Loucy (cell line): ENCODE measurements around the gene SF3B4.

Source experiments
- H2AFZ ChIP-seq: fragments of 200-600 bp; sonication (generic); 2 replicates; pipeline ENCODE4 v1.6.0; 2016; ENCODE audit warnings: antibody characterized with exemption, mild to moderate bottlenecking, low read length, moderate library complexity
- H3F3A ChIP-seq: fragments of 200-600 bp; 2 replicates; pipeline ENCODE4 v1.6.0; 2016; ENCODE audit warnings: antibody characterized with exemption, low read depth, mild to moderate bottlenecking
- H3K27me3 ChIP-seq: fragments of 200-600 bp; sonication (generic); 2 replicates; pipeline ENCODE4 v1.6.1; 2014; ENCODE audit warnings: low read length, mild to moderate bottlenecking; ENCODE audit not compliant: insufficient read depth, poor library complexity, severe bottlenecking
- H3K36me3 ChIP-seq: fragments of 200-600 bp; sonication (generic); 2 replicates; pipeline ENCODE4 v1.6.1; 2016; ENCODE audit warnings: low read length; ENCODE audit not compliant: insufficient read depth
- H3K4me1 ChIP-seq: fragments of 200-600 bp; sonication (generic); 2 replicates; pipeline ENCODE4 v1.5.1; 2014; ENCODE audit warnings: low read length, mild to moderate bottlenecking; ENCODE audit not compliant: insufficient read depth, poor library complexity, severe bottlenecking
- H3K4me2 ChIP-seq: fragments of 200-600 bp; sonication (generic); 2 replicates; pipeline ENCODE4 v1.6.0; 2014; ENCODE audit warnings: antibody characterized with exemption, low read length, low read depth, mild to moderate bottlenecking; ENCODE audit not compliant: poor library complexity, severe bottlenecking
- H3K4me3 ChIP-seq: fragments of 200-600 bp; sonication (generic); 2 replicates; pipeline ENCODE4 v1.5.1; 2014; ENCODE audit warnings: low read length, mild to moderate bottlenecking, mixed read lengths; ENCODE audit not compliant: poor library complexity, severe bottlenecking
- H3K79me2 ChIP-seq: fragments of 200-600 bp; sonication (generic); 2 replicates; pipeline ENCODE4 v1.6.1; 2014; ENCODE audit warnings: low read length; ENCODE audit not compliant: insufficient read depth
- H3K9ac ChIP-seq: fragments of 200-600 bp; sonication (generic); 2 replicates; pipeline ENCODE4 v1.6.0; 2014; ENCODE audit warnings: mild to moderate bottlenecking, low read depth, low read length, moderate library complexity; ENCODE audit not compliant: poor library complexity, severe bottlenecking
- H3K9me2 ChIP-seq: fragments of 200-600 bp; sonication (generic); replicated peaks from 2 replicates; pipeline ENCODE4 v1.6.1; 2016; ENCODE audit warnings: low read depth, low read length, mixed read lengths
- H3K9me3 ChIP-seq: fragments of 200-600 bp; sonication (generic); 2 replicates; pipeline ENCODE4 v1.6.1; 2014; ENCODE audit warnings: mild to moderate bottlenecking, antibody characterized with exemption, low read length, low read depth; ENCODE audit not compliant: insufficient read depth
- H4K20me1 ChIP-seq: fragments of 200-600 bp; sonication (generic); 2 replicates; pipeline ENCODE4 v1.6.0; 2014; ENCODE audit warnings: antibody characterized with exemption, low read length, mild to moderate bottlenecking; ENCODE audit not compliant: insufficient read depth, poor library complexity, severe bottlenecking
- CTCF ChIP-seq: fragments of 200-600 bp; sonication (generic); conservative IDR thresholded peaks from 2 replicates; pipeline ENCODE4 v1.5.1; 2014; ENCODE audit warnings: mild to moderate bottlenecking, antibody characterized with exemption, low read length
- EZH2phosphoT487 ChIP-seq: fragments of 200-600 bp; IDR thresholded peaks from 2 replicates; pipeline ENCODE4 v1.6.1; 2018; ENCODE audit warnings: antibody characterized with exemption, mild to moderate bottlenecking, moderate library complexity, borderline replicate concordance

The SF3B4 gene

GRCh38 chr1:149934356-149934755 is 6.8 kb upstream of the SF3B4 start:
- Histone ChIP-seq H3K9me2 (no peaks in the 10 kb centered on the region), H3K4me3 (no peak overlapping the region), H3K4me1 (peaks cover 23% of the 10 kb centered on the region), H3K4me2 (no peak overlapping the region), H3K9me3 (no peaks in the 10 kb centered on the region), H3K27me3 (no peaks in the 10 kb centered on the region), H3F3A (no peaks in the 10 kb centered on the region), H3K9ac (no peak overlapping the region), H3K36me3 (no peaks in the 10 kb centered on the region), H2AFZ (no peak overlapping the region), H3K79me2 (no peaks in the 10 kb centered on the region), H4K20me1 (no peaks in the 10 kb centered on the region)
- TF ChIP-seq CTCF (no peak), EZH2phosphoT487 (no peak)

- H3K27me3 ChIP-seq, result no peaks in the 10 kb centered on the region
- no peak overlapping the region for H3K4me2 ChIP-seq
- H3K9me2 ChIP-seq, result no peaks in the 10 kb centered on the region
- H2AFZ ChIP-seq, result no peak overlapping the region
- no peak overlapping the region for H3K9ac ChIP-seq
- no peaks in the 10 kb centered on the region for H4K20me1 ChIP-seq
- H3K9me3 ChIP-seq, result no peaks in the 10 kb centered on the region
- H3K36me3 ChIP-seq, result no peaks in the 10 kb centered on the region
- no peaks in the 10 kb centered on the region for H3K79me2 ChIP-seq
- H3F3A ChIP-seq, result no peaks in the 10 kb centered on the region
- no peak for TF ChIP-seq EZH2phosphoT487
- no peak for TF ChIP-seq CTCF
- H3K4me3 ChIP-seq, result no peak overlapping the region
- peaks cover 18% of the 10 kb centered on the region for H3K4me1 ChIP-seq
Observed at GRCh38 chr1:149933208-149933607, 5.6 kb upstream of the SF3B4 start.

GRCh38 chr1:149932474-149932873 is 4.9 kb upstream of the SF3B4 start:
- no peaks in the 10 kb centered on the region for H3K9me3 ChIP-seq
- peaks cover under 1% of the 10 kb centered on the region for H4K20me1 ChIP-seq
- H3K9me2 ChIP-seq, result no peaks in the 10 kb centered on the region

More at GRCh38 chr1:149932474-149932873, 4.9 kb upstream of the SF3B4 start:
- Histone ChIP-seq H3K4me3 (no peak overlapping the region), H3K9ac (no peak overlapping the region), H2AFZ (no peak overlapping the region), H3K27me3 (no peaks in the 10 kb centered on the region), H3K4me2 (no peak overlapping the region), H3K79me2 (peaks cover 1% of the 10 kb centered on the region), H3F3A (peaks cover 2% of the 10 kb centered on the region; the same call in 1 of the 2 replicates), H3K4me1 (peaks cover 11% of the 10 kb centered on the region), H3K36me3 (no peaks in the 10 kb centered on the region)
- TF ChIP-seq EZH2phosphoT487, result no peak
- no peak for TF ChIP-seq CTCF
